OCI-LY1 (cell line): Measurements from ENCODE around the gene DHFR2.
"Not testable (repeated sequence)": the region's sequence is repeated elsewhere in the genome, so short reads cannot be mapped to it uniquely, and the experiment has no call there.

Experiments
- H2AFZ ChIP-seq: fragments of 200-600 bp; sonication (generic), shearing (Covaris generic); 2 replicates; pipeline ENCODE4 v1.6.0; 2014; ENCODE audit warnings: antibody characterized with exemption, mild to moderate bottlenecking, low read length
- H3F3A ChIP-seq: fragments of 200-600 bp; sonication (generic), shearing (Covaris generic); 2 replicates; pipeline ENCODE4 v1.6.0; 2014; ENCODE audit warnings: mild to moderate bottlenecking, antibody characterized with exemption, low read length, moderate library complexity; ENCODE audit not compliant: insufficient read depth
- H3K27ac ChIP-seq: fragments of 200-600 bp; sonication (generic); 2 replicates; pipeline ENCODE4 v1.5.1; 2014; ENCODE audit warnings: low read length, mixed run types, mild to moderate bottlenecking, low read depth; ENCODE audit not compliant: poor library complexity, severe bottlenecking
- H3K27me3 ChIP-seq: fragments of 200-600 bp; sonication (generic); 2 replicates; pipeline ENCODE4 v1.6.0; 2014; ENCODE audit warnings: antibody characterized with exemption, mild to moderate bottlenecking, low read length, moderate library complexity; ENCODE audit not compliant: insufficient read depth
- H3K36me3 ChIP-seq: fragments of 200-600 bp; sonication (generic); 2 replicates; pipeline ENCODE4 v1.6.1; 2014; ENCODE audit warnings: mild to moderate bottlenecking, antibody characterized with exemption, low read length, moderate library complexity, mixed read lengths; ENCODE audit not compliant: insufficient read depth
- H3K4me1 ChIP-seq: fragments of 200-600 bp; sonication (generic); 2 replicates; pipeline ENCODE4 v1.5.1; 2014; ENCODE audit warnings: mild to moderate bottlenecking, low read length, moderate library complexity; ENCODE audit not compliant: insufficient read depth, severe bottlenecking
- H3K4me2 ChIP-seq: fragments of 200-600 bp; sonication (generic), shearing (Covaris generic); 2 replicates; pipeline ENCODE4 v1.6.1; 2014; ENCODE audit warnings: low read length
- H3K4me3 ChIP-seq: fragments of 200-600 bp; sonication (generic); 2 replicates; pipeline ENCODE4 v1.5.1; 2014; ENCODE audit warnings: low read length, low read depth, mild to moderate bottlenecking, mixed read lengths; ENCODE audit not compliant: poor library complexity, severe bottlenecking
- H3K79me2 ChIP-seq: fragments of 200-600 bp; shearing (Covaris generic); 2 replicates; pipeline ENCODE4 v1.6.1; 2016; ENCODE audit warnings: mixed run types, low read length, mixed read lengths; ENCODE audit not compliant: insufficient read depth
- H3K9ac ChIP-seq: fragments of 200-600 bp; sonication (generic), shearing (Covaris generic); 2 replicates; pipeline ENCODE4 v1.6.1; 2014; ENCODE audit warnings: mild to moderate bottlenecking, low read length, mixed read lengths
- H3K9me2 ChIP-seq: fragments of 200-600 bp; sonication (generic), shearing (Covaris generic); 2 replicates; pipeline ENCODE4 v1.6.1; 2014; ENCODE audit warnings: low read depth, mild to moderate bottlenecking, low read length, mixed read lengths
- H3K9me3 ChIP-seq: fragments of 200-600 bp; shearing (Covaris generic); 2 replicates; pipeline ENCODE4 v1.6.1; 2014; ENCODE audit warnings: low read length, mixed read lengths
- H4K20me1 ChIP-seq: fragments of 200-600 bp; sonication (generic), shearing (Covaris generic); 2 replicates; pipeline ENCODE4 v1.6.0; 2016; ENCODE audit warnings: mild to moderate bottlenecking, low read length; ENCODE audit not compliant: insufficient read depth
- EZH2 ChIP-seq: fragments of 200-600 bp; sonication (generic), shearing (Covaris generic); IDR thresholded peaks from 2 replicates; pipeline ENCODE4 v1.8.0; 2017; ENCODE audit warnings: borderline replicate concordance, mixed run types, mild to moderate bottlenecking, antibody characterized with exemption, low read length, moderate library complexity, mixed read lengths
- TF ChIP-seq, protein P1 (sequence below): fragments of 200-600 bp; sonication (generic), shearing (Covaris generic); IDR thresholded peaks from 2 replicates; pipeline ENCODE4 v1.5.1; 2017; ENCODE audit warnings: mild to moderate bottlenecking, antibody characterized with exemption, low read length, moderate library complexity, mixed read lengths

DHFR2 gene

DNA sequence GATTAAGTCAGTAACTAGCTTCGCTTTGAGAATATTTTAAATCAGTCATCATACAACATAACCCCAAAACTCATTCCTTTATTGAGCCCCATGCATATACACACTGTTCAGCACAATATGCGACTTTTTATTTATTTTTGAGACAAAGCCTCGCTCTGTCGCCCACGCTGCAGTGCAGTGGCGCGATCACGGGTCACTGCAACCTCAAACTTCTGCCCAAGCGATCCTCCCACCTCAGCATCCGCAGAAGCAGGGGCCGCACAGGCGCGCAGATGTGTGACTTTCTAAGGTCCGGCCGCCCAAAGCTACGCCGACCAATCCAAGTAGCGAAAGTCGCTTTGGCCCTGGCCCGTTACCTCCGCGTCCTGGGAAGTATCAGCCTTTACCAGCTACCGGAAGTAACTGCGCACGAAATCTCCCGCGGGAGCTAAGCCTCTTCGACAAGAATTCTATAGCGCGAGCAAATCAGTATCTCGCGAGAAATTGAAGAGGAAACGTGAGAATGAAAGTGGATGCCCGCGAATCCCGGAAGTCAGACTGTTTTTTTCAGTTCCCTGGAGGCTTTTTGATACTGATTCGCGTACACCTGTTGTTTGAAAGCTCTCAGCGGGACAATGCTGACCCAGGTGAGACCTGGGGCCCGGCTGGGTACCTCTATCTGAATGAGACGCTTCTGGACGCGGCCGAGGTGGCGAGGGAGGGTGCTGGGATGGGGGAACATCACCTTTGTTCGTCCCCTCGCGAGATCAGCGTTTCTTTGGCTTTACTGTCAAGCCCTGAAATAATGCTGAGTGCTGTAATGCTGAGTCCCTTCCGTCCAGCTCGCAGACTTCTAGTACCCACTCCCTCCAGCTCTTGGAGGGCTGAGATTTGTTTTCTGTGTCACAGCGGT is at the start of gene DHFR2, which contains the start of gene NSUN3:
DHFR2 (minus strand) TSS at position 404 of the 892 bp plus-strand sequence. CDS start 1,405 bp downstream, outside the sequence.
NSUN3 (plus strand) TSS at position 549 of the 892 bp plus-strand sequence; CDS start at position 615, 66 bp downstream.
- Histone ChIP-seq H3K4me3 (peak within 1 kb of the TSS; percentile 89), H3K79me2 (peaks cover 23% of the 10 kb centered on the region), H3K9ac (peak within 1 kb of the TSS; percentile 76), H2AFZ (peak within 1 kb of the TSS; percentile 29; the same call in 1 of the 2 replicates), H3F3A (no peaks in the 10 kb centered on the region), H3K4me1 (peaks cover 27% of the 10 kb centered on the region), H3K9me2 (no peaks in the 10 kb centered on the region), H3K27ac (peak within 1 kb of the TSS; percentile 94), H4K20me1 (no peaks in the 10 kb centered on the region), H3K27me3 (no peaks in the 10 kb centered on the region), H3K9me3 (no peaks in the 10 kb centered on the region), H3K4me2 (peak within 1 kb of the TSS; percentile 91), H3K36me3 (peaks cover 40% of the 10 kb centered on the region)
- TF ChIP-seq, protein P1, sequence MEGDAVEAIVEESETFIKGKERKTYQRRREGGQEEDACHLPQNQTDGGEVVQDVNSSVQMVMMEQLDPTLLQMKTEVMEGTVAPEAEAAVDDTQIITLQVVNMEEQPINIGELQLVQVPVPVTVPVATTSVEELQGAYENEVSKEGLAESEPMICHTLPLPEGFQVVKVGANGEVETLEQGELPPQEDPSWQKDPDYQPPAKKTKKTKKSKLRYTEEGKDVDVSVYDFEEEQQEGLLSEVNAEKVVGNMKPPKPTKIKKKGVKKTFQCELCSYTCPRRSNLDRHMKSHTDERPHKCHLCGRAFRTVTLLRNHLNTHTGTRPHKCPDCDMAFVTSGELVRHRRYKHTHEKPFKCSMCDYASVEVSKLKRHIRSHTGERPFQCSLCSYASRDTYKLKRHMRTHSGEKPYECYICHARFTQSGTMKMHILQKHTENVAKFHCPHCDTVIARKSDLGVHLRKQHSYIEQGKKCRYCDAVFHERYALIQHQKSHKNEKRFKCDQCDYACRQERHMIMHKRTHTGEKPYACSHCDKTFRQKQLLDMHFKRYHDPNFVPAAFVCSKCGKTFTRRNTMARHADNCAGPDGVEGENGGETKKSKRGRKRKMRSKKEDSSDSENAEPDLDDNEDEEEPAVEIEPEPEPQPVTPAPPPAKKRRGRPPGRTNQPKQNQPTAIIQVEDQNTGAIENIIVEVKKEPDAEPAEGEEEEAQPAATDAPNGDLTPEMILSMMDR: no peak
- TF ChIP-seq EZH2: no peak

DNA sequence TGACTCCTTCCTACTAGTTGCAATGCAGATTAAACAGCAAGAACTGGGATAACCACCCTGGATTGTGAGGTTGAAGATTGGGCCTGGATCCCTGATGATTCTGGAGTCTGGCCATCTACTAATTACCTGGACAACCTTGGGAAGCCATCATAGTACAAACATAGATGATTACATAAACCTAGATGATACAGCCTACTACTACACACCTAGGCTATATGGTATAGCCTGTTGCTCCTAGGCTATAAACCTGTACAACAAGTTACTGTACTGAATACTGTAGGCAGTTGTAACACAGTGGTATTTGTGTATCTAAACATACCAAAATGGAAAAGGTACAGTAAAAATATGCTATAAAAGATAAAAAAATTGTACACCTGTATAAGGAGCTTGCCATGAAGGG is 48.1 kb upstream of the DHFR2 start:
- no peak overlapping the region for H3K4me3 ChIP-seq
- H3K4me2 ChIP-seq: no peak overlapping the region
- no peak overlapping the region for H3K27ac ChIP-seq
- H4K20me1 ChIP-seq: no peaks in the 10 kb centered on the region
- H3F3A ChIP-seq: no peaks in the 10 kb centered on the region
- H3K27me3 ChIP-seq: no peaks in the 10 kb centered on the region
- no peak overlapping the region for H2AFZ ChIP-seq
- no peaks in the 10 kb centered on the region; the same call in 1 of the 2 replicates for H3K36me3 ChIP-seq
- H3K9me2 ChIP-seq: no peaks in the 10 kb centered on the region
- H3K79me2 ChIP-seq: no peaks in the 10 kb centered on the region
- no peaks in the 10 kb centered on the region for H3K9me3 ChIP-seq
- H3K9ac ChIP-seq: no peak overlapping the region
- peaks cover 10% of the 10 kb centered on the region for H3K4me1 ChIP-seq
- TF ChIP-seq, protein P1: no peak
- TF ChIP-seq EZH2: no peak

DNA sequence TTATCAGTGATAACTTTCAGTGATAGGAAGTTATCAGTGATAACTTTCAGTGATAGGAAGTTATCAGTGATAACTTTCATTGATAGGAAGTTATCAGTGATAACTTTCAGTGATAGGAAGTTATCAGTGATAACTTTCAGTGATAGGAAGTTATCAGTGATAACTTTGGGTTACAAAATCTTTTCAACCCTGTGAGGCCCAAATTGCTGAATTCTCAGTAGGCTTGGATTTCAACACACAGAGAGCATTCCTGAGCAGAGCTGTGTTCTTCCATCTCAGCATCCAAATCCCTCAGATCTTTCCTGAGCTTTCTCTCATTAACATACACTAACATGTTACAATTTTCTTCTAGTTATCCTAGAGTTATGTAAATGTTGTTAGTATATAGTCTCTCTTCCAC is 47.5 kb upstream of the DHFR2 start:
- H3K9ac ChIP-seq, H3K9me2 ChIP-seq, H3K9me3 ChIP-seq, H2AFZ ChIP-seq, H3K27me3 ChIP-seq, H3F3A ChIP-seq, H3K36me3 ChIP-seq, H3K4me3 ChIP-seq, H3K27ac ChIP-seq, H3K4me2 ChIP-seq, H4K20me1 ChIP-seq, H3K79me2 ChIP-seq: not testable (repeated sequence)
- peaks cover 10% of the 10 kb centered on the region for H3K4me1 ChIP-seq
